Natural killer cell treated with Interleukin-12 subunit alpha and Interleukin-12 subunit beta and Interleukin-15 and Interleukin-18, amount 100 ng/mL, for 72 hours (primary cell): Measurements from ENCODE around the gene PKP4. TPM values are rescaled to one million over a fixed set of nuclear protein-coding genes. Genes with fewer than 3 reads are reported as not detected.
A peak's percentile ranks its signal among the peaks of the same experiment; 100 is the strongest.

ENCODE experiments used
- ATAC-seq, 2 donors: fragments of 150-1000 bp; cut with Tn5 transposase in 1 of 2; sonication (Bioruptor Pico), chemical (Tn5 transposase) in 1 of 2; 2 replicates each; pipeline ENCODE4 v1.10.0; 2021
- DNase-seq: peaks from one replicate; pipeline ENCODE4 v3.0.0; 2022; ENCODE audit warnings: low spot score
- H3K27ac Mint-ChIP-seq, 2 donors: 1 replicate in 1 of 2; 2 replicates in 1 of 2; pipeline ENCODE4 v1.8.0; 2022; ENCODE audit warnings: mixed read lengths in 2 of 2, mild to moderate bottlenecking in 1 of 2, moderate library complexity in 1 of 2
- H3K27me3 Mint-ChIP-seq, 2 donors: 1 replicate in 1 of 2; 2 replicates in 1 of 2; pipeline ENCODE4 v1.8.0; 2022; ENCODE audit warnings: mixed read lengths in 2 of 2
- H3K36me3 Mint-ChIP-seq: one replicate; pipeline ENCODE4 v1.8.0; 2022; ENCODE audit warnings: mixed read lengths
- H3K4me1 Mint-ChIP-seq, 2 donors: 1 replicate in 1 of 2; 2 replicates in 1 of 2; pipeline ENCODE4 v1.8.0; 2022; ENCODE audit warnings: low read depth in 2 of 2, mixed read lengths in 2 of 2, mild to moderate bottlenecking in 1 of 2
- H3K4me3 Mint-ChIP-seq: one replicate; pipeline ENCODE4 v1.8.0; 2022; ENCODE audit warnings: mixed read lengths
- H3K9me3 Mint-ChIP-seq: 2 replicates; pipeline ENCODE4 v1.8.0; 2022; ENCODE audit warnings: mixed read lengths
- total RNA-seq, 2 donors: library from RNA; stranded (reverse); gene quantifications; one replicate each; pipeline ENCODE4 v1.2.3, GENCODE V29; 2022

Gene PKP4
- total RNA-seq, 2 donors from 2014 or later: 16.9 to 54.4 TPM

DNA sequence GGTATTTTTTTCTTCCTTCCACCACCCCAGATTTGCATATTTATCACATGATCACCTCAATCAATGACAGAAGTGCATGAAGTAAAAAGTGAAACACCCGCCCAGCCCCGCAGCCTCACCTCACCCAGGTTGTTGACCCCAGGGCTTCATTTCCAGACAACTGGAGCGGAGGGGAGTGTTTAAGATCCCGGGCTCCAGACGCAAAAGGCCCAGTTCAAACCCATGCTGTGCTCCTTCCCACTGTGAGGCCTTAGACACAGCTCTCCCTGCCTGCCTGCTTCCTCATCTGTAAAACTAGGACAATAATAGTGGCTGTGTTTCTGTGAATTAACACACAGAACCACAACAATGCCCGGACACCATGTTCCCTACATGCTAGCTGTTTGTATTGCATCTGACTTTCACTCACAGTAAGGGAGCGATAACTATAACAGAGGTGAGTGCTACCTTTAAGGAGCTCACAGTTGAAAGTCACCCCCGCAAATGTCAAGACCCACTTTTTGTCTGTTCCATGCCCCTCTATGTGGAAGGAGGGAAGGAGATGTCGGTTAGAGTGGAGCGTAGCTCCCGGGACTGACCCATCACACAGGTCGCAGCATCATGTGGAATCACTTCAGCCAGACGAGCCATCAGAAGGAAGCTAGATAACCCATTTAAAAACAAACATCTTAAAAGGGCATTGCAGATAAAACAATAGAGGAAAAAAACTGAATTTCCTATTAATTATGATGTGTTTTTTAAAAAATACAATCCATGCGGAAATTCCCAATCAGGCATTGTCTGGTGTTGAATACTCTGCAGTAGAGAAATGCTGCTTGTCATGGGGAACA lies 260.8 kb downstream of the PKP4 start:
- no peak for DNase-seq
- no peaks in the 10 kb centered on the region for H3K4me1 Mint-ChIP-seq
- peaks cover 12 to 22% of the 10 kb centered on the region in 2 donors for H3K27me3 Mint-ChIP-seq
- H3K27ac Mint-ChIP-seq: no peak overlapping the region
- no peak for ATAC-seq
- no peak overlapping the region for H3K4me3 Mint-ChIP-seq
- H3K9me3 Mint-ChIP-seq: peaks cover 4% of the 10 kb centered on the region
- H3K36me3 Mint-ChIP-seq: peaks cover 11% of the 10 kb centered on the region

DNA sequence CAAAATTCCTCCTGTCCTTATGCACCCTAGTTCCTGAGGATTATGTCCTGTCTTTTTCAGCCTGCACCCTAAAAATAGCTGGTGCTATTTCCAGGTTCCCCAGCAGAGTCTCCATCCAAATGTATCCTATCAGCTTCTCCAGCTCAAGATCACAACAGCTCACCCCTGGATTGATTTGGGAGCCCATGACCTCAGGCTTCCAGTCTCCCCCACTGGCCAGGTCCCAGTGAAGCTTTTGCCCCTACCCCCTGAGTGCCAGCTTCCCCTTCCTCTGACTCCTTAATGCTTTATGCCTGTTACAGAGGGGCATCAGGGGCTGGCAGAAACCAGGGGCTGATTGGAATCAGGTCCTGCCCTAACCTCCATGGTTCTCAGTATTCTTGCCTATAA lies 261.4 kb downstream of the PKP4 start:
- DNase-seq: no peak
- Mint-ChIP-seq H3K27me3 (peaks cover 10 to 18% of the 10 kb centered on the region in 2 donors), H3K36me3 (peaks cover 10% of the 10 kb centered on the region), H3K4me3 (no peak overlapping the region), H3K4me1 (no peaks in the 10 kb centered on the region), H3K27ac (no peak overlapping the region), H3K9me3 (peaks cover 4% of the 10 kb centered on the region)
- no peak for ATAC-seq

DNA sequence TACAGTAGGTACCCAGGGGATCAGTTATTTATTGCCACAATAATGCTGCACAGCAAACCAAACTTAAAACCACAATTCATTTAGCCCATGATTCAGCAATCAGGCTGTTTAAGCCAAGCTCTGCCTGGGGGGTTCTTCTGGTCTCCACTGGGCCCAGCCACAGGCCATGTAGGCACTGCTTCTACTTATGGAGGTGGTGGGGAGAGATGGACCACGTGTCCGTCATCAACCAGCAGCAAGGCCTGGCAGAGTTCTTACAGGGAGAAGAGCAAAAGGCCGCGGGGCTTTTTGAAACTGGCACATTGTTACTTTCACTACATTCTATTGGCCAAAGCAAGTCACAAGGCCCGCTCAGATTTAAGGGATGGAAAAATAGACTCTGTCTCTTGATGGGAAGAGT lies 262.1 kb downstream of the PKP4 start:
- Mint-ChIP-seq H3K9me3 (peaks cover under 1% of the 10 kb centered on the region), H3K4me3 (no peak overlapping the region), H3K36me3 (peaks cover 3% of the 10 kb centered on the region), H3K4me1 (no peaks in the 10 kb centered on the region), H3K27ac (no peak overlapping the region), H3K27me3 (peaks cover 7 to 12% of the 10 kb centered on the region in 2 donors)
- DNase-seq: no peak
- no peak for ATAC-seq

DNA sequence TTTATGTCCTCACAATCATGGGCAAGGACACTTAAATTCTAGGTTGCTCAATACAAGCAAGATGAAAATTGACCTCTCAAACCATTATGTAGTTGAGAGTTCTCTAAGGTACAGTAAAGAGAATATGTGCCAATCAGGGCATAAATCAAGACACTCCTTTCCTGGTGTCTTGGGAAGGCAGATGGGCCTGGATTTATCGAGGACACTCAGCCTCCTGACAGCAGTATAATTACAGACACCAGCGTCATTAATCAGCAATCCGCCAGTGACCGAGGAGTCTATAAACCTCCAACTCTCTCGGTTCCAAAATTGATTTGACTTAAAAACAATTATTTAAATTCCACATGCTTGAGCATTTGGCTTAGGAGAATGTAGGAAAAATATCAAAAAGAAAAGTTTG lies 262.7 kb downstream of the PKP4 start:
- H3K27ac Mint-ChIP-seq: no peak overlapping the region
- H3K9me3 Mint-ChIP-seq: no peaks in the 10 kb centered on the region
- peaks cover 0 to 2% of the 10 kb centered on the region in 2 donors for H3K4me1 Mint-ChIP-seq
- ATAC-seq (no peak), DNase-seq (no peak)
- no peak overlapping the region for H3K4me3 Mint-ChIP-seq
- H3K36me3 Mint-ChIP-seq: no peaks in the 10 kb centered on the region
- H3K27me3 Mint-ChIP-seq: peaks cover 5 to 8% of the 10 kb centered on the region in 2 donors

DNA sequence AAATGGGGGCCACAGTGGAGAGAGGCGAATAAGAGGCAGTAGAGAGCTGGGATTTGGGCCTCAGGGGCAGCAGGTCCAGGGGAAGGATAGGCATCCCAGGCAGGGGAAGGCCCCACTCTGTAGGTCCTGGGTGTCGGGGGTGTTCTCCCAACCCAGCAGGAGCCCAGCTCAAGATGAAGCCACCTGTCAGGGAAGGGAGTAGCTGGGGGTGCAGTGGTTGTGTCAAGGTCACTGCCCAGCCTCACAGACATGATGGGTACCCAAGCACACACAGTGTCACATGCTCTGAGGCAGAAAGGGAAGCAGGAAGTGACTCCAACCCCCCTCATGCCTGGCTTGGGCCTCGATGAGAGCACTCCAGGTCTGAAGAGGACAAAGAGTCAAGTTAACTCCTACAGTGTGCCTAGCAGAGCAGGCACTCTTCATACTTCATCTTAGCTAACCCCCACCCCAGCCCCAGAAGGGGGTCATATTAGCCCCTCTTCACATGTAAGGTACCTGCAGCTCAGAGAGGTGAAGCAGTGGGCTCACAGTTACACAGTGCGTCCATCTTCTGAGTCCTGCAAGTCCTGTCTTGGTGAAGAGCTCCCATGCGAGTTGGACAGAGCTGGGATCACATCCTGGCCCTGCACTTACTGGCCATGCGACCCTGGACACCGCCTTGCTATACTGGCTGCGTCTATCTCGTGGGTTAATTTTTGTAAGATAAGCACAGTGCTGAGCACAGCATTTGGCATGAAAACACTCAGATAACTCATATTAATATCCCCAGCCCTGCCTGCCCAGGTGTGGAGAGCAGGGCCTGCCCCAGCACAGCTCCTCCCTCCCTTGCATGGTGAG lies 265.7 kb downstream of the PKP4 start:
- H3K9me3 Mint-ChIP-seq: no peaks in the 10 kb centered on the region
- no peak overlapping the region for H3K4me3 Mint-ChIP-seq

DNA sequence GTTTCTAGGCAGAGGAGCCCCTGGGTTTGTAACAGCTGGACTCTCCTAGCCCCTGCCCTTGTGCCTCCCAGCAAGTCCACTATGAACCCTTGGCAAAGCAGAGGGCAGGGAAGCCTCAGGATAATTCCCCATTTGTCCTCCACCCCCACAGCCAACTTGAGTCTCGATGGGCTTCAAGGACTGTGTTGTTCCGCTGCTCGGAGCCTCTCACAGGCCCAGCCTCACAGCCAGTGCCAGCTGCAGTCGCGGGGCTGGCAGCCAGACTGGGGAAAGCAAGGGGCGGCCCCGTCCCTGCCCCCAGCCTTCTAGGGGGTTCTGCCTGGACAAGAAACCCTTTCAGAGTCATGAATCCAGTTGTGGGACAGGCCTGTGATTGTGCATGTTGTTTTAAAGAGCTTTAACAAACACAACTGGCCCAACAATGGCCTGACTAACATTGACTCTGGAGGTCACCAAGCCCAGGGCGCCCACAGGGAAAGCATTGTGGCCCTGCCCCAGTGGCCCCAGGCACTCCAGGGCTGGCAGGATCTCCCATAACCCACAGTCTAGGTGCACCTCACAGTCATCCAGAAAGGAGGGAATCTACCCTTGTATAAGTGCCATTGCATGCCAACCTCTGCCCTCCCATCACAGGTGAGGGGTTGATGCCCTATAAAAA lies 266.6 kb downstream of the PKP4 start:
- no peaks in the 10 kb centered on the region for H3K9me3 Mint-ChIP-seq
- H3K27me3 Mint-ChIP-seq: peaks cover 8 to 9% of the 10 kb centered on the region in 2 donors
- H3K4me3 Mint-ChIP-seq: no peak overlapping the region
- ATAC-seq (no peak), DNase-seq (no peak)
- no peaks in the 10 kb centered on the region for H3K36me3 Mint-ChIP-seq
- peaks cover 0 to 2% of the 10 kb centered on the region in 2 donors for H3K4me1 Mint-ChIP-seq
- H3K27ac Mint-ChIP-seq: no peak overlapping the region

More for the DNA sequence above, 265.7 kb downstream of the PKP4 start:
- Mint-ChIP-seq H3K27ac (no peak overlapping the region), H3K36me3 (no peaks in the 10 kb centered on the region), H3K4me1 (peaks cover 0 to 2% of the 10 kb centered on the region in 2 donors), H3K27me3 (peaks cover 5 to 8% of the 10 kb centered on the region in 2 donors)
- DNase-seq: no peak
- no peak for ATAC-seq

DNA sequence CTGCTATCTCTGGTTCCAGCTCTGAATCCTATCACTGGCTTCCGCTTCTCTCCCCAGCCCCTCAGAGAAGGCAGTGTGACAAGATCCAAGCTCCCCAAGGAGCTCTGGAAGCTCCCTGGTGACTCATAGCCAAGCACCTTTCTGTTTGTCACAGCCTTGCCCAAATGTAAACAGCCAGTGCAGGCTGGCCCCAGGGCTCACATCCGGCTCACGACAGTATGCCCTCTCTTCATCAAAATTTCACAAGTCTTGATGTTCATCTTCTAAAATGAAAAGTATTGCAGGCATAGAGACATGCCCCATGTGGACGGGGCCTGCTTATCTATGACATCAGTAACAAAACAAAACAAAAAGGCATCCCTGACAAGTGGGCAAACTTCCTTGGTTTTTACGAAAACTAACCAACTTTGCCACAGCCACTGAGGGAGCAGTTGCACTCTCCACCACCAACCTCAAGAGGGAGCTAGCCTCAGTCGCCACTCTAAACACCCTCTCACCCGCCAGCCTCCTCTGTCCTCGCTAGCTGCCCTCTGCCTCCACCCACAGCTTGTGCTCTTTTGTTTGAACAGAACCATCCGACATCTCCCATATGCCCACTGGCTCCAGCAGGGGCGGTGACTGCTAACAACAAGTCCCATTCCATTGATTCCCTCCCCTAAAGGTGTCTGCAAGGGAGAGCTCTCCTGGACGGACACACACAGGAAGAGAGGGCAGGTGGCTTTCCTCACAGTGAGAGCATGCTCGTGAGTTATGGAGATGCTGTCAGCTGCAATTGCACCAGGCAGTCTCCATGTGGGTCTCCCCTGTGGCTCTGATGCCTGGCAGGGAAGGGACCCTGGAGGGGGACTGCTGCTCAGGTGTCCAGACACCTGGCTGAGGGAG lies 267.4 kb downstream of the PKP4 start:
- Mint-ChIP-seq H3K27ac (peak overlapping the region in 1 of 2 donors; percentile 28), H3K4me3 (no peak overlapping the region), H3K9me3 (no peaks in the 10 kb centered on the region), H3K4me1 (peaks cover 0 to 2% of the 10 kb centered on the region in 2 donors), H3K27me3 (peaks cover 8 to 9% of the 10 kb centered on the region in 2 donors), H3K36me3 (no peaks in the 10 kb centered on the region)
- no peak for ATAC-seq
- no peak for DNase-seq

DNA sequence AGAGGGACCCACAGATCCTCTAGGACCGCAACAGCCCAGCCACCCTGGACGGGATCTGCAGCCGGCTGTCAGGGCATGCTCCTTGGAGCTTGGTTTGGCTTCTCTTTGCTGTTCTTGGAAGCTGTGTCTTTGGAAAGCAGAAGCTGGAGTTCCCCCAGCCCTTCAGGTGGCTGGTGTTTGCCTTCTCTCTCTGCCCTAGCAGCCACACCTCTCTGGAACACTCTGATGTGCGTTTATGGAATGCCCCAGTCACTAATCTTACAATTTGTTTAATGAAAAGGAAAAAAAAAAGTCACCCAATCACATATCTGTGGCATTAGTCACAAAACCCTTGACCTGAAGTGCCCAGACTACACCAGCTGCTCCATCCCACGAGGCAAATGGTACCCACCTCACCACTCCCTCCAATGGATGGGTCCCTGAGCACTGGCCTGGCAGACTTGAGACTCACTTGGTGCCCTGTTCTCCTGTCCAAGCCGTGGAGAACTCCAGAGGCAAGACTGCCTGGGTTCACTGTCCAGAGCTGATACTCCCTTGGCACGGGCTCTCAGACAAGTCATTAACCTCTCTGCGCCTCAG lies 268.1 kb downstream of the PKP4 start:
- ATAC-seq (no peak), DNase-seq (no peak)
- Mint-ChIP-seq H3K27ac (no peak overlapping the region), H3K36me3 (no peaks in the 10 kb centered on the region), H3K4me1 (peaks cover 0 to 2% of the 10 kb centered on the region in 2 donors), H3K27me3 (peaks cover 8 to 9% of the 10 kb centered on the region in 2 donors), H3K4me3 (no peak overlapping the region), H3K9me3 (no peaks in the 10 kb centered on the region)

DNA sequence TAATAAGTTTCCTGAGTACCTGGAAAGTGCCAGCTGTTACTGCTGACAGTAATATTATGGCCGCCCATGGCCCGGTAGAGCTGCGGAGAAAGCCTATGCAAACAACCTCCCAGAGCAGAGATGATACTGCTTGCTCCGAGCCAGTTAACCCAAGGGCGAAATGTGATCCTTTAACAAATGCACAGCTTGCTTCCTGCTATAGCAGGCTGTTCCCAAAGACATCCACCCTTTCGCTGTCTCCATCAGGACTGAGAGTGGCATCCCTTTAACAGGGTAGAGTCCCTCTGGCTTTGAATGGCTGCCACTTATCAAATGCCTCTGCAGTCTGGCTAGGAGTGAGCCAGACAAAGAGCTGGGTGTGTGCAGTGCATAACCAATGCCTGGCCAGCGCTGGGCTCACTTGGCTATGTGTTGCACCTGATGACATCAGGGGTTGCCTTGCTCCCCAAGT lies 268.7 kb downstream of the PKP4 start:
- ATAC-seq (no peak), DNase-seq (no peak)
- Mint-ChIP-seq H3K27ac (no peak overlapping the region), H3K27me3 (peaks cover 4 to 7% of the 10 kb centered on the region in 2 donors), H3K4me1 (peaks cover 0 to 2% of the 10 kb centered on the region in 2 donors), H3K36me3 (no peaks in the 10 kb centered on the region), H3K4me3 (no peak overlapping the region), H3K9me3 (no peaks in the 10 kb centered on the region)

DNA sequence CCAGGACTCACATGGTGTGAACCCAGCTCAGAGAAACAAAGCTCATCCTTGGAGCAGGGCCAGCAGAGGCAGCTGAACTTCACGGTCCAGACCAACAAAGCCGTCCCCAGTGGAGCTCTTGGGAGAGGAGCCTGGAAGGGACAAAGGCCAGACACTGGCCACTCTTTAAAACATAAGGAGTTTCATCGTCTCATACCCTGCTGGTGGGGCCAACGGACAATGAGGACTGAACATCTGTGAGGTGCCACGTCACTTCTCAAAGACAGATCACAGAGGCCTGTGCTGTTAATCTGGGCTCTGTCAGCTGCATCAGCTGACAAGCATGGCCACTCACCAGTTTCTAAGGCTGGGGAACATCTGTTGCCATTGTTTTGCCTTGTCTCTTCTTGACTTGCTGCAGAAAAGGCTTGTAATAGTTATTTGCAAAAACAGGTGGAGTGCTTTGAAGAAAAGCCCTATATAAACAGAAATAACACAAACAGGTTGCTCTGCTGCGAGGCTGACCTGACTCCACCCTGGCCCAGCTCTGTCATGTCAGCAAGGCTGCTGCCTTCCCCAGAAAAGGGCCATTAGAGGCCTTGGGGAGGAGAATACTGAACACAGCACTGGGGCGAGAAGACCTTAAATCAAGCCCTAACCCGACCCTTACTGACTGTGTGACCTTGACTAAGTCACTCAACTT lies 270.3 kb downstream of the PKP4 start:
- Mint-ChIP-seq H3K4me3 (no peak overlapping the region), H3K4me1 (peaks cover 0 to 2% of the 10 kb centered on the region in 2 donors), H3K9me3 (no peaks in the 10 kb centered on the region), H3K27me3 (peaks cover 0 to 4% of the 10 kb centered on the region in 2 donors), H3K36me3 (no peaks in the 10 kb centered on the region), H3K27ac (no peak overlapping the region)
- ATAC-seq: no peak
- no peak for DNase-seq

DNA sequence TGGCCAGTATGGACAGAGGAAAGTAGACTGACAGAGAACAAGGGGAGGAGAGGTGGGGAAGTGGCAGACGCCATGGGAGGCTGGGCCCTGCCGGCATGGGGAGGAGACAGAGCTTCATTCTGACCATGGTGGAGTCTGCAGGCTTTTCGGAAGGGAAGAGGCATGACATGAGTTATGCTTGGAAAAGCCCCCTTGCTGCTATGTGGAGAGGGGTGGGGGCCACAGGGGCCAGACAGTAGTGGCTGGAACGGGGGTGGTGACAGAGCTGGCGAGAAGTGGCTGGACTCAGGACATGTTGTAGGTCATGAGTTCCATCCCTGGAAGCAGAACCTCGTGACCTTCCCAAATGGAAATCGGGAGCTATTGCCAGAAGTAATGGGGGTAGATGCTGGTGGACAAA lies 271.7 kb downstream of the PKP4 start:
- no peak for DNase-seq
- H3K27ac Mint-ChIP-seq: no peak overlapping the region
- no peaks in the 10 kb centered on the region for H3K36me3 Mint-ChIP-seq

DNA sequence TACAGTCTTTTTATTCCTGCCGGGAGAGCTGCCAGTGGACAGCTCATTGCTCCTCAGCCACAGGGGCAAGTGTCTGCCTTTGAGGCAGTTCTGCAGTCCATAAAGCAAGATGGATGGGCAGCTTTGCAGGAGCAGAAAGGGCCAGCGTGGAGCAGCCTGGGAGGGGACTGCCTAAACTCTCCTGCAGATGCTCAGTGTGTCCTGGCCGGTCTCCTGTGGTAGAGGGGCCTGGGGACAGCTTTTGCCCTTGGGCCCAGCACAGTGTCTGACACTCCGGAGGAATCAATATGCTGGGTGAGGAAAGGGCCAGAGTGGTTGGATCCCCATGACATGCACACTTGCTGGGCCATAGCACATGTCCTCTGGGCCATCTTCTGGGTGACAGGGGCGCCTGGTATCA lies 272.7 kb downstream of the PKP4 start:
- no peaks in the 10 kb centered on the region for H3K4me1 Mint-ChIP-seq
- H3K4me3 Mint-ChIP-seq: no peak overlapping the region
- no peak overlapping the region for H3K27ac Mint-ChIP-seq
- no peak for DNase-seq
- peaks cover 7% of the 10 kb centered on the region in 2 donors for H3K27me3 Mint-ChIP-seq
- ATAC-seq: no peak
- no peaks in the 10 kb centered on the region for H3K9me3 Mint-ChIP-seq
- H3K36me3 Mint-ChIP-seq: no peaks in the 10 kb centered on the region

More for the DNA sequence above, 271.7 kb downstream of the PKP4 start:
- peaks cover 7% of the 10 kb centered on the region in 2 donors for H3K27me3 Mint-ChIP-seq
- no peak overlapping the region for H3K4me3 Mint-ChIP-seq
- no peaks in the 10 kb centered on the region for H3K9me3 Mint-ChIP-seq
- ATAC-seq: no peak
- peaks cover 0 to 2% of the 10 kb centered on the region in 2 donors for H3K4me1 Mint-ChIP-seq
